Measurements from ENCODE around the gene HOXB7. TPM values are rescaled to one million over a fixed set of nuclear protein-coding genes. Genes with fewer than 3 reads are reported as not detected.
A peak's percentile ranks its signal among the peaks of the same experiment; 100 is the strongest.

Gene HOXB7
- total RNA-seq, 1 experiment from 2014 or later = 39.7 TPM

- no peak for DNase-seq (ENCODE audit: low spot score)
Measured at GRCh38 chr17:48595278-48595999, 15.4 kb downstream of the HOXB7 start.

GRCh38 chr17:48594538-48595277 is 16.1 kb downstream of the HOXB7 start:
- peak; percentile 72 for DNase-seq (ENCODE audit: low spot score)

GRCh38 chr17:48593840-48594537 is 16.8 kb downstream of the HOXB7 start:
- DNase-seq (ENCODE audit: low spot score) = no peak

GRCh38 chr17:48593126-48593829 is 17.5 kb downstream of the HOXB7 start, which contains the start of gene HOXB5:
TSS of gene HOXB5 (minus strand) at chr17:48593779. CDS start at chr17:48593682, 97 bp downstream.
- DNase-seq (ENCODE audit: low spot score) = no peak

- DNase-seq (ENCODE audit: low spot score) = peak; percentile 64
Measured at GRCh38 chr17:48592577-48592976, 18.2 kb downstream of the HOXB7 start.

GRCh38 chr17:48592057-48592514 is 18.7 kb downstream of the HOXB7 start:
- DNase-seq (ENCODE audit: low spot score) = no peak

GRCh38 chr17:48591255-48592056 is 19.4 kb downstream of the HOXB7 start:
- peak; percentile 69 for DNase-seq (ENCODE audit: low spot score)

GRCh38 chr17:48590607-48591161 is 20.1 kb downstream of the HOXB7 start:
- DNase-seq (ENCODE audit: low spot score) = peak; percentile 70

GRCh38 chr17:48589831-48590606 is 20.8 kb downstream of the HOXB7 start, which contains the start of gene HOXB3:
TSS of gene HOXB3 (minus strand) at chr17:48590241. CDS start at chr17:48552474, 37,767 bp downstream.
- peak; percentile 71 for DNase-seq (ENCODE audit: low spot score)

- peak; percentile 75 for DNase-seq (ENCODE audit: low spot score)
Measured at GRCh38 chr17:48589060-48589830, 21.6 kb downstream of the HOXB7 start.

- DNase-seq (ENCODE audit: low spot score) = peak; percentile 72
Measured at GRCh38 chr17:48588528-48588927, 22.3 kb downstream of the HOXB7 start.

- no peak for DNase-seq (ENCODE audit: low spot score)
Measured at GRCh38 chr17:48588074-48588415, 22.8 kb downstream of the HOXB7 start.

GRCh38 chr17:48587276-48588073 is 23.3 kb downstream of the HOXB7 start:
- DNase-seq (ENCODE audit: low spot score) = peak; percentile 74

GRCh38 chr17:48586355-48587258 is 24.2 kb downstream of the HOXB7 start:
- DNase-seq (ENCODE audit: low spot score) = no peak

GRCh38 chr17:48584223-48584741 is 26.5 kb downstream of the HOXB7 start:
- DNase-seq (ENCODE audit: low spot score) = no peak

GRCh38 chr17:48583708-48584222 is 27.1 kb downstream of the HOXB7 start:
- peak; percentile 65 for DNase-seq (ENCODE audit: low spot score)
